Esophagus squamous epithelium (tissue), 5 donors: ENCODE measurements around the gene CELSR1. TPM values are rescaled to one million over a fixed set of nuclear protein-coding genes. Genes with fewer than 3 reads are reported as not detected.

Experiments used
- DNase-seq: peaks from one replicate; lab custom pipeline; 2025; lab: John Stamatoyannopoulos, UW
- H3K27ac ChIP-seq, 4 donors: fragments of 200-600 bp; sonication (generic); one replicate each; pipeline ENCODE4 v1.5.1; 2016 to 2019; ENCODE audit warnings: mild to moderate bottlenecking in 1 of 4
- H3K27me3 ChIP-seq, 4 donors: fragments of 200-600 bp; sonication (generic); 1 replicate in 3 of 4; 2 replicates in 1 of 4; pipeline versions ENCODE4 v1.5.1 to v1.6.0; 2017 to 2021; ENCODE audit warnings: antibody characterized with exemption in 1 of 4
- H3K36me3 ChIP-seq, 3 donors: fragments of 200-600 bp; sonication (generic); one replicate each; pipeline ENCODE4 v1.5.1; 2016 to 2019
- H3K4me1 ChIP-seq, 3 donors: fragments of 200-600 bp; sonication (generic); one replicate each; pipeline ENCODE4 v1.5.1; 2017 to 2019
- H3K4me3 ChIP-seq, 4 donors: fragments of 200-600 bp; sonication (generic); 1 replicate in 3 of 4; 2 replicates in 1 of 4; pipeline ENCODE4 v1.5.1; 2016 to 2019; ENCODE audit warnings: mild to moderate bottlenecking in 2 of 4, moderate library complexity in 1 of 4
- H3K9me3 ChIP-seq, 3 donors: fragments of 200-600 bp; sonication (generic); one replicate each; pipeline ENCODE4 v1.5.1; 2016 to 2019
- POLR2A ChIP-seq, 4 donors: fragments of 450-650 bp; IDR thresholded peaks; one replicate each; pipeline ENCODE4 v1.6.1; 2017; ENCODE audit warnings: antibody characterized with exemption in 4 of 4, mild to moderate bottlenecking in 4 of 4, moderate library complexity in 3 of 4
- WGBS, 2 donors: methylation state at CpG; one replicate each; pipeline ENCODE4 v1.1.5; 2018; 5-methylcytosine and 5-hydroxymethylcytosine counted together
- intact Hi-C: fragments of 100-400 bp; cut with DNase I; formaldehyde crosslinking; loops from one replicate; pipeline ENCODE4 v1.15.0; 2022
- total RNA-seq, 4 donors: library from RNA; depleted of rRNA; stranded (reverse); fragments of >200 nt; gene quantifications; one replicate each; pipeline ENCODE4 v1.1.0, GENCODE V29; 2016
- TF ChIP-seq, protein P1 (sequence below), 6 experiments: fragments of 450-650 bp in 4 of 6; fragments of 200-600 bp in 2 of 6; sonication (generic) in 2 of 6; IDR thresholded peaks; one replicate each; pipeline ENCODE4 v1.5.1; 2016 to 2019; ENCODE audit warnings: antibody characterized with exemption in 6 of 6, mild to moderate bottlenecking in 4 of 6, moderate library complexity in 4 of 6
- donor health status: DM: yes; HTN: yes; CAD: no.

The CELSR1 gene
- total RNA-seq, 4 donors from 2014 or later: 38.7 to 50.6 (median 43.7) TPM

DNA sequence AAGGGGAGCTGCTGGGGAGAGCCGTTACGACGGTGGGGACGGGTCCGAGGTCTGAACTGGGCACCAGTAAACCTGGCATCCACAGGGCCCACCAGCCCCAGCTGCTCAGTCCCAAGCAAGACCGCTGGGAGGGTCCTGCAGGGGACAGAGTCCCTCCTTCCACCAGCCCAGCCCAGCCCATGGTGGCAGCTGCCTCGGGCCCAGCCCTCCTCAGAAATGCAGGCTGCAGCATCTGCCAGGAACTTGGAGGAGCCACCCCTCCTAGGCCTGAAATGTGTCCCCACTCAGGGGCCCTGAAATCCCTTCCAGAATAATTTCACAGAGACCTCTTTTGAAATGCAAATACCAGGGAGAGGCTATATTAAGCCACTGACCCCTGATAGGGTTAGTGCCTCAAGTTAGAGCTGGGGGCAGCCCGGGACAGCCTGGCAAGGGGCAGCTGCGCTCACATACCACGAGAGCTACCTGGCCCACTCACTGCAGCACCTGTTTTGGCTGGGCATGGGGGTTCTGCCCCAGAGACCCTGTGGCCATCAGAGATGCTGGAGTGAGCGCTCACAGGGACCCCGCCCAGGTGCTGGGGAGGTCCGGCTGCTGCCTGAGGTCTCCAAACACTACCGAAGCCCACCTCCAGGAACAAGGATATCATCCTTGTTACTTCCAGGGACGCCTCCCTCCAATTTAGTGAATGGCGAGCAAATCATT lies 53.1 kb downstream of the CELSR1 start:
- Histone ChIP-seq H3K4me3 (no peak overlapping the region), H3K27me3 (peaks cover 0 to 5% (median 0%) of the 10 kb centered on the region in 4 donors), H3K9me3 (no peaks in the 10 kb centered on the region), H3K27ac (peak overlapping the region in 2 of 4 donors; percentile 4 to 13), H3K36me3 (no peaks in the 10 kb centered on the region), H3K4me1 (peaks cover 0 to 45% (median 5%) of the 10 kb centered on the region in 3 donors)
- 82 to 85% methylated on average over 6 to 8 of the region's 16 CpGs for WGBS, 2 donors
- TF ChIP-seq, protein P1, sequence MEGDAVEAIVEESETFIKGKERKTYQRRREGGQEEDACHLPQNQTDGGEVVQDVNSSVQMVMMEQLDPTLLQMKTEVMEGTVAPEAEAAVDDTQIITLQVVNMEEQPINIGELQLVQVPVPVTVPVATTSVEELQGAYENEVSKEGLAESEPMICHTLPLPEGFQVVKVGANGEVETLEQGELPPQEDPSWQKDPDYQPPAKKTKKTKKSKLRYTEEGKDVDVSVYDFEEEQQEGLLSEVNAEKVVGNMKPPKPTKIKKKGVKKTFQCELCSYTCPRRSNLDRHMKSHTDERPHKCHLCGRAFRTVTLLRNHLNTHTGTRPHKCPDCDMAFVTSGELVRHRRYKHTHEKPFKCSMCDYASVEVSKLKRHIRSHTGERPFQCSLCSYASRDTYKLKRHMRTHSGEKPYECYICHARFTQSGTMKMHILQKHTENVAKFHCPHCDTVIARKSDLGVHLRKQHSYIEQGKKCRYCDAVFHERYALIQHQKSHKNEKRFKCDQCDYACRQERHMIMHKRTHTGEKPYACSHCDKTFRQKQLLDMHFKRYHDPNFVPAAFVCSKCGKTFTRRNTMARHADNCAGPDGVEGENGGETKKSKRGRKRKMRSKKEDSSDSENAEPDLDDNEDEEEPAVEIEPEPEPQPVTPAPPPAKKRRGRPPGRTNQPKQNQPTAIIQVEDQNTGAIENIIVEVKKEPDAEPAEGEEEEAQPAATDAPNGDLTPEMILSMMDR (IDR thresholded peaks at IDR 0.05): no peak
- TF ChIP-seq POLR2A (IDR thresholded peaks at IDR 0.05): no peak
- intact Hi-C loops: no loop called here
- no peak for DNase-seq

DNA sequence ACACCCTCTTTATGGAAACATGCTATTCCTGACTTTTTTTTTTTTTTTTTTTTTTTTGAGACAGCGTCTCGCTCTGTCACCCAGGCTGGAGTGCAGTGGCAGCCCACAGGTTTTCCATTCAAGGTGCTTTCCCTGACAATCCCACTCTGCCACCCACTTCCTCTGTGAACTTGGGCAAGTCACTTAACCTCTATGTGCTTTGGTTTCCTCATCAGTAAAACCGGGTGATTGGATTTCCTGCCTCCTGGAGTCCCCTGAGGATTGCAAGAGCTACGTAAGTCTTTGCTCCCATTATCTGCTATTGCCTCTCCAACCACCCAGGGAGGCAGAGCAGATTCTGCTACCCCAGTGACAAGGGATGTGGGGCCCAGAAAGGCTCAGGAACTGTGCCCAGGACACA lies 54.1 kb downstream of the CELSR1 start:
- no peaks in the 10 kb centered on the region for H3K36me3 ChIP-seq
- H3K27me3 ChIP-seq: peaks cover 0 to 5% (median 0%) of the 10 kb centered on the region in 4 donors
- peak overlapping the region in 2 of 4 donors; percentile 4 to 13 for H3K27ac ChIP-seq
- intact Hi-C loops: no loop called here
- H3K9me3 ChIP-seq: no peaks in the 10 kb centered on the region
- no peak for DNase-seq
- H3K4me1 ChIP-seq: peaks cover 0 to 50% (median 11%) of the 10 kb centered on the region in 3 donors
- TF ChIP-seq POLR2A (IDR thresholded peaks at IDR 0.05): no peak
- TF ChIP-seq, protein P1 (IDR thresholded peaks at IDR 0.05): no peak
- WGBS, 2 donors: 38% methylated on average over 4 of the region's 4 CpGs
- no peak overlapping the region for H3K4me3 ChIP-seq

DNA sequence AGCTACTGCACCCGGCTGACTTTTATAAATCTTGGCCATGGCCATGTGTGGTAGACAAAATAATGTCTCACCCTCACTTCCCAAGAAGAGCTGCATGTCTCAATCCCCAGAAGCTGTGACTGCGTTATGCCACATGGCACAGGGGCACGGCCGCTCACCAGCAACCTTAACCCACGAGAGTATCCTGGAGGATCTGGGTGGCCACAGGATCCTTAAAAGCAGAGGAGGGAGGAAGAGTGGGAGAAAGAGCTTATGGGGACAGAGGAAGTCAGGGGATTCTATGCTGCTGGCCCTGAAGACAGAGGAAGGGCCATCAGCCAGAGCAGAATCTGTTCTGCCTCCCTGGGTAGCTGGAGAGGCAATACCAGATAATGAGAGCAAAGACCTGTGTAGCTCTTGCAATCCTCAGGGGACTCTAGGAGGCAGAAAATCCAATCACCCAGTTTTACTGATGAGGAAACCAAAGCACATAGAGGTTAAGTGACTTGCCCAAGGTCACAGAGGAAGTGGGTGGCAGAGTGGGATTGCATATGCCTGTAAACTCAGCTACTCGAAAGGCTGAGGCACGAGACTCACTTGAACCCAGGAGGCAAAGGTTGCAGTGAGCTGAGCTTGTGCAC lies 55.3 kb downstream of the CELSR1 start:
- Histone ChIP-seq H3K27ac (no peak overlapping the region), H3K36me3 (no peaks in the 10 kb centered on the region), H3K4me3 (no peak overlapping the region), H3K9me3 (no peaks in the 10 kb centered on the region), H3K27me3 (peaks cover 0 to 5% (median 0%) of the 10 kb centered on the region in 4 donors), H3K4me1 (peaks cover 3 to 53% (median 11%) of the 10 kb centered on the region in 3 donors)
- intact Hi-C loops: no loop called here
- no peak for DNase-seq
- WGBS, 2 donors: 92 to 94% methylated on average over 6 of the region's 7 CpGs
- TF ChIP-seq, protein P1 (IDR thresholded peaks at IDR 0.05): no peak
- no peak for TF ChIP-seq POLR2A (IDR thresholded peaks at IDR 0.05)

DNA sequence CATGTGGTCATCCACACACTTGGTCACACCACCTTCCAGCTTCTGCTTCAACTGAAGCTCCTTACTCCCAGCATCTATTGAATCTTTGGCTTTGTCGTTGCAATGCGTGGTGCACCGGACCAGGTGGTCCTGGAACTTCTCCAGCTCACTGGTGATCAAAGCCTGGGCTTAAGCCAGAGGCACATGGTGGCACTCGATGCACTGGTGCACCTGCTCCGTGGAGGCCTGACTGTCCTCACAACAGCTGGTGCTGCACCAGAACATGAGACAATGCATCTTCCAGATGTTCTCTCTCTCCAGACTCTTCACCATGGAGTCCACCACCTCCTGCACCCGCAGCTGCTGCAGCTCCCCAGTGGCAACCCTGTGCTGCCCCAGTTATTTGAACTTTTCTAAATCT lies 56.0 kb downstream of the CELSR1 start:
- DNase-seq: no peak
- Histone ChIP-seq H3K36me3 (no peaks in the 10 kb centered on the region), H3K4me1 (peaks cover 3 to 53% (median 11%) of the 10 kb centered on the region in 3 donors), H3K9me3 (no peaks in the 10 kb centered on the region), H3K27ac (no peak overlapping the region), H3K27me3 (peaks cover 0 to 5% (median 0%) of the 10 kb centered on the region in 4 donors), H3K4me3 (no peak overlapping the region)
- 75 to 96% methylated on average over 4 to 6 of the region's 6 CpGs for WGBS, 2 donors
- TF ChIP-seq, protein P1 (IDR thresholded peaks at IDR 0.05): no peak
- no peak for TF ChIP-seq POLR2A (IDR thresholded peaks at IDR 0.05)
- intact Hi-C loops: no loop called here

DNA sequence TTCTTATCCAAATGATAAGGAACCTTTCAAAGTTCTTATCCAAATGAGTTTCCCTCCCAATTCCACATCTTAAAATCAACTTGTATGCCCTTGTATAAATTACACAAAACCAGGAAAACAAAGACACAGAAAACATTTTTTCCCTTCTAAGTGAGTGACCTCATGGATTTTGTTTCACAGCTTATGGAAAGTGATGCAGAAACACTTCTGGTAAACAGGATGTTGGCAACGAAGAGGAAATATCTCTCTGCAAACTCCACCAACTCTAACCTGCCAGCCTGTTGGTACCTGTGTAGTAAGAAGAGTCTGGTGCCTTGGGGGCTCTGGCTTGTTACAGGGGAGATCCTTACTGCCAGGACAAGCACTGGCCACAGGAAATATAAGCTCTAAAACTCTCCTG lies 57.0 kb downstream of the CELSR1 start:
- intact Hi-C loops: no loop called here
- Histone ChIP-seq H3K36me3 (no peaks in the 10 kb centered on the region), H3K27ac (peak overlapping the region in 1 of 4 donors; percentile 32), H3K9me3 (no peaks in the 10 kb centered on the region), H3K4me1 (peaks cover 3 to 61% (median 11%) of the 10 kb centered on the region in 3 donors), H3K27me3 (peaks cover 0 to 5% (median 0%) of the 10 kb centered on the region in 4 donors), H3K4me3 (no peak overlapping the region)
- TF ChIP-seq, protein P1 (IDR thresholded peaks at IDR 0.05): no peak
- TF ChIP-seq POLR2A (IDR thresholded peaks at IDR 0.05): no peak
- DNase-seq: no peak
- 7 to 14% methylated on average over 1 of the region's 1 CpG for WGBS, 2 donors
